ENCODE data around the gene TRABD2B. TPM values are rescaled to one million over a fixed set of nuclear protein-coding genes. Genes with fewer than 3 reads are reported as not detected.

The TRABD2B gene
- total RNA-seq, 1 experiment from 2014 or later: 0.36 TPM

DNA sequence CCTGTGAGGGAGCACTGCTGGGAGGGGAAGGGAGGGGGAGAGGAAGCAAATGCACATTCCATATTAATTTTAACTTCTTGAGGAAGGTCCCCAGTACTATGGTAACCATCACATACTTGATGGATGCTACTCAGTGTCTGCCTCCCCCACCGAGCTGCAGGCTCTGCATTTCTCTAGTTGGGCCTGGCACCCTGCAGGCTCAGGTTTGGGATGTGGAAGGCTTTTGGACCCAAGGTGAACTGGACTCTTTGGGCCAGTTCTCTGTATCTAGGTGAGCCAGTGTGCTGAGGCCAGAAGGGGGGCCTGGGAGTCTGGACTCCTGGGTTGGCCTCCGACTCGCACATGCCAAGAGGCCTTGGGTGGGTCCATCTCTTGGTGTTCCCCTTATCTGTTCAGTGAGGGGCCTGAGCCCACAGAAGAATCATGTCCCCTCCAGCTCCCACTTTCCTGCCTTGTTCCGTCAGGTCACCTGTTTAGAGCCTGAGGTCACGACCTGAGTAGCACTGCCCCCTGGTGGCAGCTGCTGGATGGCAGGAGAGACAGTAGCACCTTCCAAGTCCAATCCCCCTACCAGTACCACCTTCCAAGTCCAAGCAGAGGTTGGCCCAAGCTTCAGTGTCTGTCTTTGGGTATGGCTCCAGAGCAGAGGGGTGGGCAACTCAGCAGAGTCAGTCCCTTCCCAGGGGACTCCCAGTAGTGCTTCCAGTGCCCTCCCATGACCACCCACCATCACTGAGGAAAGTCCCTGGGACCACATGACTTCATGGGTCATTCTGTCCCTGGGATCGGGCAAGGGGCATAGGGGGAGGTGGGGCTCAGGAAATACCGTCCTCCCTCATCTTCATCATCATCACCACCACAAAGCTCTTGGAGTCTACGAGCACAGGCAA is 241.8 kb downstream of the TRABD2B start:
- Histone ChIP-seq H3K4me1 (no peaks in the 10 kb centered on the region), H3K4me3 (ENCODE audit: low read depth, low read length) (no peak overlapping the region), H3K27me3 (replicated peaks; ENCODE audit: control insufficient read depth, insufficient read depth, low read length) (no peaks in the 10 kb centered on the region), H3K9me3 (no peaks in the 10 kb centered on the region), H3K36me3 (ENCODE audit: control insufficient read depth, insufficient read depth, low read length) (no peaks in the 10 kb centered on the region)
- no peaks in the 10 kb centered on the region for H3K9me3 Mint-ChIP-seq (ENCODE audit: unreplicated experiment)
- H3K4me3 Mint-ChIP-seq (ENCODE audit: unreplicated experiment): no peak overlapping the region
- no peaks in the 10 kb centered on the region for H3K36me3 Mint-ChIP-seq (ENCODE audit: insufficient read depth, unreplicated experiment)
- peaks cover 7% of the 10 kb centered on the region for H3K4me1 Mint-ChIP-seq (ENCODE audit: low read depth, unreplicated experiment)
- DNase-seq: peak; percentile 53 to 71
- no peak overlapping the region for H3K27ac Mint-ChIP-seq (ENCODE audit: unreplicated experiment)
- TF ChIP-seq, protein P1, sequence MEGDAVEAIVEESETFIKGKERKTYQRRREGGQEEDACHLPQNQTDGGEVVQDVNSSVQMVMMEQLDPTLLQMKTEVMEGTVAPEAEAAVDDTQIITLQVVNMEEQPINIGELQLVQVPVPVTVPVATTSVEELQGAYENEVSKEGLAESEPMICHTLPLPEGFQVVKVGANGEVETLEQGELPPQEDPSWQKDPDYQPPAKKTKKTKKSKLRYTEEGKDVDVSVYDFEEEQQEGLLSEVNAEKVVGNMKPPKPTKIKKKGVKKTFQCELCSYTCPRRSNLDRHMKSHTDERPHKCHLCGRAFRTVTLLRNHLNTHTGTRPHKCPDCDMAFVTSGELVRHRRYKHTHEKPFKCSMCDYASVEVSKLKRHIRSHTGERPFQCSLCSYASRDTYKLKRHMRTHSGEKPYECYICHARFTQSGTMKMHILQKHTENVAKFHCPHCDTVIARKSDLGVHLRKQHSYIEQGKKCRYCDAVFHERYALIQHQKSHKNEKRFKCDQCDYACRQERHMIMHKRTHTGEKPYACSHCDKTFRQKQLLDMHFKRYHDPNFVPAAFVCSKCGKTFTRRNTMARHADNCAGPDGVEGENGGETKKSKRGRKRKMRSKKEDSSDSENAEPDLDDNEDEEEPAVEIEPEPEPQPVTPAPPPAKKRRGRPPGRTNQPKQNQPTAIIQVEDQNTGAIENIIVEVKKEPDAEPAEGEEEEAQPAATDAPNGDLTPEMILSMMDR (IDR thresholded peaks at IDR 0.05; ENCODE audit: insufficient read depth in 1 of 2, low read depth in 1 of 2, low read length in 1 of 2, severe bottlenecking in 1 of 2, unreplicated experiment in 1 of 2): peak; percentile 59 to 63
- POLR2A ChIA-PET: no interaction called here
- intact Hi-C loops (cut with micrococcal nuclease; ENCODE audit: unreplicated experiment): loop anchor here (1.0 kb wide), 1 partner anchor 17 kb away; no protein-coding TSS in a partner anchor
- CTCF ChIA-PET: interaction anchor here (0.5 to 0.7 kb wide), 3 partner anchors 17 to 318 kb away, joined by 3 to 6 read pairs (median 5); partner anchors contain the start of gene FOXD2
- no peaks in the 10 kb centered on the region for H3K27me3 Mint-ChIP-seq (ENCODE audit: insufficient read depth, unreplicated experiment)
- no TSS peak for BruUV-seq (replicated peaks)

DNA sequence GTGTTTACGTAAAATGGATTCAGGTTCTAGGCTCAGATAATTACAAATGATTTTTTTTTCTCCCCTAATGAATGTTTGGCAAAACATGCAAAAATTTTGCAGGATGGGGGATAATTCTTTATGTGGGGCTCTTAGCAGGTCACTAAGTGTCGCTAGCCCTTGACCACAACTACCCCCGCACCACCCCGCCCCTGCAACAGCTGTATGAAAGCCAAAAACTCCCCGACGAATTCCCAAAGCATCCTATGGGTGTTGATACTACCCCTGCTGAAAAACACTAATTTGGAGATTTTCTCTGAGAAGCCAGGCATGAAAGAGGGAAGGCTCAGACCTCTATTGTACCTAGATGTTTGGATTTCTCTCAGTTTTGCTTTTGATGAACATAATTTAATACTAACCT is 243.0 kb downstream of the TRABD2B start:
- DNase-seq: no peak
- Histone ChIP-seq H3K9me3 (no peaks in the 10 kb centered on the region), H3K27me3 (replicated peaks; ENCODE audit: control insufficient read depth, insufficient read depth, low read length) (no peaks in the 10 kb centered on the region), H3K4me1 (no peaks in the 10 kb centered on the region), H3K36me3 (ENCODE audit: control insufficient read depth, insufficient read depth, low read length) (no peaks in the 10 kb centered on the region), H3K4me3 (ENCODE audit: low read depth, low read length) (no peak overlapping the region)
- no peaks in the 10 kb centered on the region for H3K36me3 Mint-ChIP-seq (ENCODE audit: insufficient read depth, unreplicated experiment)
- peaks cover 7% of the 10 kb centered on the region for H3K4me1 Mint-ChIP-seq (ENCODE audit: low read depth, unreplicated experiment)
- H3K4me3 Mint-ChIP-seq (ENCODE audit: unreplicated experiment): no peak overlapping the region
- H3K9me3 Mint-ChIP-seq (ENCODE audit: unreplicated experiment): no peaks in the 10 kb centered on the region
- BruUV-seq (replicated peaks): no TSS peak
- CTCF ChIA-PET: no interaction called here
- intact Hi-C loops (cut with micrococcal nuclease; ENCODE audit: unreplicated experiment): no loop called here
- TF ChIP-seq, protein P1 (IDR thresholded peaks at IDR 0.05; ENCODE audit: insufficient read depth in 1 of 2, low read depth in 1 of 2, low read length in 1 of 2, severe bottlenecking in 1 of 2, unreplicated experiment in 1 of 2): no peak
- POLR2A ChIA-PET: no interaction called here
- H3K27ac Mint-ChIP-seq (ENCODE audit: unreplicated experiment): no peak overlapping the region
- H3K27me3 Mint-ChIP-seq (ENCODE audit: insufficient read depth, unreplicated experiment): no peaks in the 10 kb centered on the region

DNA sequence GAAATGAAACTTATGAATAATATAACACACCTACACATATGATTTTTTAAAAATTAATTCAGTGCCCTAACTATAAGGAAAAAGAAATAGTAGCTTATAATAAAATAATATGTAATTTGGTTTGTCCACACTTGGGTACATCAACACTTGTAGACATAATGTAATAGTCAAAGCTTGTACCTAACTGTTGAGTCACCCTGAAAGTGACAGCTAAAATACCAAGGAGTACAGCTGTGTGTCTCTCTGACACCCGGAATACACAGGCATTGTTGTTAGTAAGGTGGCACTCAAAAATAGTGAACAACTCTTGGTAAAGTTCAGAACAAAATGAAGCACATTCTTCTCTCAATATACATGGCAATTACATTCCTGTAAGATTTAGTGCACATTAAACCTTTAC is 243.4 kb downstream of the TRABD2B start:
- H3K27me3 ChIP-seq (replicated peaks; ENCODE audit: control insufficient read depth, insufficient read depth, low read length): no peaks in the 10 kb centered on the region
- H3K36me3 ChIP-seq (ENCODE audit: control insufficient read depth, insufficient read depth, low read length): no peaks in the 10 kb centered on the region
- no peaks in the 10 kb centered on the region for H3K9me3 ChIP-seq
- Mint-ChIP-seq H3K27ac (ENCODE audit: unreplicated experiment) (no peak overlapping the region), H3K9me3 (ENCODE audit: unreplicated experiment) (no peaks in the 10 kb centered on the region), H3K4me1 (ENCODE audit: low read depth, unreplicated experiment) (peaks cover 7% of the 10 kb centered on the region), H3K36me3 (ENCODE audit: insufficient read depth, unreplicated experiment) (no peaks in the 10 kb centered on the region), H3K4me3 (ENCODE audit: unreplicated experiment) (no peak overlapping the region), H3K27me3 (ENCODE audit: insufficient read depth, unreplicated experiment) (no peaks in the 10 kb centered on the region)
- H3K4me3 ChIP-seq (ENCODE audit: low read depth, low read length): no peak overlapping the region
- H3K4me1 ChIP-seq: no peaks in the 10 kb centered on the region
- BruUV-seq (replicated peaks): no TSS peak
- intact Hi-C loops (cut with micrococcal nuclease; ENCODE audit: unreplicated experiment): no loop called here
- TF ChIP-seq, protein P1 (IDR thresholded peaks at IDR 0.05; ENCODE audit: insufficient read depth in 1 of 2, low read depth in 1 of 2, low read length in 1 of 2, severe bottlenecking in 1 of 2, unreplicated experiment in 1 of 2): no peak
- CTCF ChIA-PET: no interaction called here
- DNase-seq: no peak
- POLR2A ChIA-PET: no interaction called here
